HG03095 (cell line): ENCODE results near the gene MERTK.
"Not testable (repeated sequence)": the region's sequence is repeated elsewhere in the genome, so short reads cannot be mapped to it uniquely, and the experiment has no call there.

ENCODE experiments used
- ATAC-seq: cut with Tn5 transposase; IDR thresholded peaks from one replicate; pipeline ENCODE4 v1.9.1; 2021; ENCODE audit warnings: moderate library complexity; ENCODE audit not compliant: unreplicated experiment

Gene MERTK

GRCh38 chr2:111944531-111945210, 46.3 kb downstream of the MERTK start:
- ATAC-seq: no peak

- ATAC-seq: no peak
These were observed 47.3 kb downstream of the MERTK start for GRCh38 chr2:111945444-111946293.

DNA sequence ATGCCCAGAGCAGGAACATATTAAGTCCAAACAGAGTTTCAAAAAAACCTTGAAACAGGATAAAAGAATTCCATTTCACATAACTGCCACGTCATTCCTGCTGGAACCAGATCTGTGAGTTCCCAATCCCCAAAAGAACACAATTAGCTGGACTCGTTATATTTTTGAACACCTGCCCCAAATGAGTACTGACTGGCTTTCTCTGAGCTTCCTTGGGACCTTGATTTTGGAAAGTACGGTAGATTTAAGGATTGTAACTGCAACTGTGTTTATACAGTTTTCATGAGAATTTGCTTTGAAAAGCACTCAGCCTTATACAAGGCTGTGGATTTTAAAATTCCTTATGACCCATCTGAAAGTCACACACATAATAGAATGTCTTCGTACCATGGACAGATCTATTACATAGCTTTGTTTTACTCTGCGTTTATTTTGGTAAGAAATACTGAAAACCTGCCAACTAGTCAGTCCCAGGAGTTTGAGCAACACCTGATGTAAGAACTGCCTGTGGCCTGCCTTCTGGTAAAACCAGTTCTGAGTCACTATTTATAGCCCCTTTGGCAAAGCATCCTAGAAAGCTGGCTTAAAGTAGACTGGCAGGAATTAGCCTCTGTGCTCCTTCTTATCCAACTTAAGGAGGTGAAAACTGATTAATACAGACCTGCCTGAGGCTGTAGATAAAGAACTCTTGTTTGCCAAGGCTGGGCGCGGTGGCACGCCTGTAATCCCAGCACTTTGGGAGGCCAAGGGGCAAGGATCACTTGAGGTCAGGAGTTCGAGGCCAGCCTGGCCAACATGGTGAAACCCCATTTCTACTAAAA, 48.1 kb downstream of the MERTK start:
- ATAC-seq: no peak

GRCh38 chr2:111947219-111947618, 48.8 kb downstream of the MERTK start:
- ATAC-seq: no peak

DNA sequence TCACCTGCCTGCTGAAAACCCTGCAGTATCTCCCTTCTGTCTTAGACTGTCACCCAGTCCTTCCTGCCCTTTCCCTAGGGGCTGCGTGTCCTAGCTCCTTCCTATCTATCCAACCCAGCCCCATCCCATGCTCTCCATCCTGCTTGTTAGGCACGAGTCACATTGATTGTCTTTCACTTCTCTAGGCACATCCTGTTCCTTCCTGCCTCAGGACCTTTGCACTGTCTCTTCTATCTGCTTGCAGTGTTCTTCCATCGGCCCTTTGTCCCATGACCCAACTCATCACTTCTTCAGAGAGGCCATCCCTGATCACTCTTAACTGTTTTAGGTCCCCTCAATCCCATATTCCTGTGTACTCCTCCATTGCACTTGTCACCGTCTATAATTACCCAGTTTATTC, 50.4 kb downstream of the MERTK start:
- ATAC-seq: no peak

- ATAC-seq: no peak
These were observed 51.8 kb downstream of the MERTK start for GRCh38 chr2:111950236-111950635.

- no peak for ATAC-seq
These were observed 53.1 kb downstream of the MERTK start for GRCh38 chr2:111951486-111951885.

- ATAC-seq: no peak
These were observed 54.6 kb downstream of the MERTK start for GRCh38 chr2:111952871-111953452.

DNA sequence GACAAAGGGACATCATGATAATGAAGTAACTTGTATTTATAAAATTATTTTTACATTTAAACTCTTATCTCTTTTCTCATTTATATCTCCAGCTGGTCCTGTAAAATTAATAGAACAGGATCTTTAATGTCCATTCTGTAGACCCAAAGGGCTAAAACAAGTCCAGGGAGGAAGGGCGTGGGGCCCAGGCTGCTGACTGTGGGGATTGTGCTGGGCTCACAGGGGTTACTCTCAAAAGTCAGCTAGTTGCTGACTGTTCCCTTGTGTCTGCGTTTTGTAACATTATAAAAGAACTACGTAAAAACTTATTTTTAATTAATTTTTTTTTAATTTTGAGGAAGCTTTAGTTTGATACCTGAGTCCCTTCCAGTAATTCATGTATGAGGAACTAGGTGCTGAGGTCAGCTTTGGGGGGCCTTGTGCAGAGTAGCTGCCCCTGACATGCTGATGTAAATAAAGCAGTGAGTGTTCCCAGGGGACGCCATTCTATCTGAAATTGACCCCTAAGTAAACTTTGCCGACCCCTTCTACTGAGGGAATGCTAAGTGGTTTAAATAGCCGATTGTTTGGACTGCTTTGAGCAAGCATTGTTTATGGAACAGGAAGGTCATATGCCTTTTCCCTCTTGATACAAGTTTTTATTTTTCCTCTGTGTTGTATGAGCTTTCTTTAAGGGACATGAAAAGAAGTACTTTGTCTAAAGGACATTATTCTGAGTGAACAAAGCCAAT, 56.4 kb downstream of the MERTK start:
- no peak for ATAC-seq

DNA sequence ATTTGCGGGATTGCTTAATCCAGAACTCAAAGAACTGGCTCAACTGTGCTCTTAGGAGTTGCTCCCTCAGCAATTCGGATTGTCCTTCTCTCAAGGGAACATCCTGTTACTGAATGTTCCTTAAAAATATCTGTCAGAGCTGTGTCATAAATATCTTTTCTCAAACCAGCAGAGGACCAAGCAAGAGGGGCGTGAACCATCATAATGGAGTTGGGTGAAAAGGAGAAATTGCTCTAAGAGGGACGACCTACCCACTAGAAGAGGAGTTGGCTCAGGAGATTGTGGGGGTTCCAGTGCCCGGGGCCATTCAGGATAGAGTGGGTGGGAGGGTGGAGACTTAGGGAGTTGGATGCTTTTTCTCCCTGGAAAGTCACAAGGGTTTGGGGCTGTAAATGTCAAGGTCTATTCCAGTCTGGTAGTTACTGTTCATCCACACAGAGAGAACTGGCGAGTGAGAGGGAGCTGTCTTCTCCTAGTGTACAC, 59.5 kb downstream of the MERTK start:
- no peak for ATAC-seq

GRCh38 chr2:111958901-111959300, 60.5 kb downstream of the MERTK start:
- ATAC-seq: no peak

- no peak for ATAC-seq
These were observed 63.3 kb downstream of the MERTK start for GRCh38 chr2:111961663-111962062.

GRCh38 chr2:111963086-111963485, 64.7 kb downstream of the MERTK start:
- ATAC-seq: not testable (repeated sequence)

- ATAC-seq: not testable (repeated sequence)
These were observed 65.1 kb downstream of the MERTK start for GRCh38 chr2:111963508-111963907.

DNA sequence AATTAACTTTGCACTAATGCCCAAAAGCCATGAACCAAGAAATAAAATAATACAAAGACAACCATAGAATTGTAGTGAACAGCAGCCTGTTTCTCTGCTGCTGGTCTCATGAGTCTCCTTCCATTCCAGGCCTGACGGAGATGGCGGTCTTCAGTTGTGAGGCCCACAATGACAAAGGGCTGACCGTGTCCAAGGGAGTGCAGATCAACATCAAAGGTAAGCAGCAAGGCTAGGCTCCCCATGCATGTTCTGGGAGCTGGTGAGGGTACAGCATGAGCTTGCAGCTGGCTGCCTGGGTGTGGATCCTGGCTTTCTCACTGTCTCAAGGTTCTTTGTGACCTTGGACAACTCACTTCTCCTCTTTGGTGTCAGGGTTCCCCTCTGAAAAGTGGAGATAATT, 66.7 kb downstream of the MERTK start:
- no peak for ATAC-seq

- ATAC-seq: no peak
These were observed 67.8 kb downstream of the MERTK start for GRCh38 chr2:111966241-111966640.

- ATAC-seq: no peak
These were observed 68.6 kb downstream of the MERTK start for GRCh38 chr2:111967018-111967417.

DNA sequence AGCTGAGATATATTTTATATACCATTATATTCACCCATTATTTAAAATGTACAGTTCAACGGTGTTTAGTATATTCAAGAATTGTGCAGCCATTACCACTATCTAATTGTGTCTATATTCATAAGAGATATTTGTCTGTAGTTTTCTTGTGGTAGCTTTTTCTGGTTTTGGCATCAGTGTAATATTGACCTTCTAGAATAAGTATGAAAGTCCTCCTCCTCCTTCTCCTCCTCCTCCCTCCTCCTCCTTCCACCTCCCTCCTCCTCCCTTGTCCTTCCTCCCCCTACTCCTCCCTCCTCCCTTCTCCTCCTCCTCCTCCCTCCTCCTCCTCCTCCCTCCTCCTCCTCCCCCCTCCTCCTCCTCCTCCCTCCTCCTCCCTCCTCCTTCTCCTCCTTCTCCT, 72.0 kb downstream of the MERTK start:
- no peak for ATAC-seq

- ATAC-seq: no peak
These were observed 74.7 kb downstream of the MERTK start for GRCh38 chr2:111972955-111973565.

- ATAC-seq: no peak
These were observed 75.3 kb downstream of the MERTK start for GRCh38 chr2:111973701-111974100.
